ENCODE data around the gene NRXN2.

The NRXN2 gene

DNA sequence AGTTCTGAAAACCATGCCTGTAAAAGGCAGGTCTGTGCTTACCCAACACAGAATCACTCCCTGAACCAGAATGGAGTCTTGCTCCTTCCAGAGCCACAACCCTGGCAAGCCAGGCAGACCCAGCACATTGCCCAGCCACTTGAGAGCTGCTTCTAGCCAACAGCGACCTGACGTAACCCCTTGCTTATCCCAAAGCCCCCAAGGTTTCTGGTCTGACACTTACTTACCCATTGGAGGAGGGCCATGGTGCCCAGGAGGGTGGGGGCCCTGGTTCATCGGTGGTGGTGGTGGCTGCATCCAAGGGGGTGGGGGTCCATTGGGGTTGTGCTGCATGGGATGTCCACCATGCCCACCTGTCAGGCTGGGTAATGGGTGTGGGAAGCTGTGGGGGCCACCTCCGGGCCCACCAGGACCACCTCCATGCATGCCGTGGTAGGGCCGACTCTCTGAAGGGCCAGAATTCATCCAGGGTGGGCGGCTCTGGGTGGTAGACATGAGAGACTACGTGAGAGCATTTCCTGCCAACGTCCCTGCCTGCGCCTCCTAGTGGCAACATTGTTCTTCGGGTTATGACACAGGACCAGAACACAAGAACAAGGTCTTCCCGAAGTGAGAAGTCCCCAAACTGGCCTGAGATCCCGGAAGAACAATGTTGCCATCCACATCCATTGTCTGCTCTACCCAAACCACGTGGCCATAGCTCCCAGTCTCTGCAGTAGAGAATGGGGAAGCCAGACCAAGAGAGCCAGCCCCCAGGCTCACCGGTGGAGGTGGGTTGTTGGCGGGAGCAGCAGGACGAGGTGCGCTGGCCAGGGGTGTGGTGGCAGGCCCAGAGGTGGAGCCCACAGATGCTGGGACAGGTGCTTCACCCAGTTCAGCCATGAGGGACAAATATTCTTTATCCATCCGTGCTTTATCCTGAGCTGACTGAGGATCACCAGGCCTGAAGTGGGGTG is 44.6 kb upstream of the NRXN2 start:
- DNase-seq (ENCODE audit: low spot score), result peak; percentile 64
- TF ChIP-seq, protein P1, sequence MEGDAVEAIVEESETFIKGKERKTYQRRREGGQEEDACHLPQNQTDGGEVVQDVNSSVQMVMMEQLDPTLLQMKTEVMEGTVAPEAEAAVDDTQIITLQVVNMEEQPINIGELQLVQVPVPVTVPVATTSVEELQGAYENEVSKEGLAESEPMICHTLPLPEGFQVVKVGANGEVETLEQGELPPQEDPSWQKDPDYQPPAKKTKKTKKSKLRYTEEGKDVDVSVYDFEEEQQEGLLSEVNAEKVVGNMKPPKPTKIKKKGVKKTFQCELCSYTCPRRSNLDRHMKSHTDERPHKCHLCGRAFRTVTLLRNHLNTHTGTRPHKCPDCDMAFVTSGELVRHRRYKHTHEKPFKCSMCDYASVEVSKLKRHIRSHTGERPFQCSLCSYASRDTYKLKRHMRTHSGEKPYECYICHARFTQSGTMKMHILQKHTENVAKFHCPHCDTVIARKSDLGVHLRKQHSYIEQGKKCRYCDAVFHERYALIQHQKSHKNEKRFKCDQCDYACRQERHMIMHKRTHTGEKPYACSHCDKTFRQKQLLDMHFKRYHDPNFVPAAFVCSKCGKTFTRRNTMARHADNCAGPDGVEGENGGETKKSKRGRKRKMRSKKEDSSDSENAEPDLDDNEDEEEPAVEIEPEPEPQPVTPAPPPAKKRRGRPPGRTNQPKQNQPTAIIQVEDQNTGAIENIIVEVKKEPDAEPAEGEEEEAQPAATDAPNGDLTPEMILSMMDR (IDR thresholded peaks at IDR 0.05; ENCODE audit: extremely low read depth, missing control alignments), result peak; percentile 63

DNA sequence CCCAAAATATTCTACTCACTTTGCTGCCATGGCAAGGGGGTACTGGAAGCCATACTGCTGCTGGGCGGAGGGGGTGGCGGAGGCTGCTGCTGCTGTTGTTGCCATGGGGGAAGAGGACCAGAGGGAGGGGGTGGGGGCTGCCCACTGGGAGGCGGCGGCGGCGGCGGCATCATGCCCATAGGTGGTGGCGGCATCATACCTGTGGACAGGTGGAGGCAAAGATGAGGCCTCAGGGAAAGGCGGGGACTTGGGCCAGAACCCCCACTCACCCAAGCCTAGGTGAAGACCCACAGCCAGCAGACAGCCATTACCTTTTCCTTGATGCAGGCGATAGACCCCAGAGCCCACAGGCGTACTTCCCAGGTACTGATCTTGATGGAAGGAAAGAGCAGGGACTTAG is 43.9 kb upstream of the NRXN2 start:
- TF ChIP-seq, protein P1 (IDR thresholded peaks at IDR 0.05; ENCODE audit: extremely low read depth, missing control alignments), result no peak
- DNase-seq (ENCODE audit: low spot score), result no peak

DNA sequence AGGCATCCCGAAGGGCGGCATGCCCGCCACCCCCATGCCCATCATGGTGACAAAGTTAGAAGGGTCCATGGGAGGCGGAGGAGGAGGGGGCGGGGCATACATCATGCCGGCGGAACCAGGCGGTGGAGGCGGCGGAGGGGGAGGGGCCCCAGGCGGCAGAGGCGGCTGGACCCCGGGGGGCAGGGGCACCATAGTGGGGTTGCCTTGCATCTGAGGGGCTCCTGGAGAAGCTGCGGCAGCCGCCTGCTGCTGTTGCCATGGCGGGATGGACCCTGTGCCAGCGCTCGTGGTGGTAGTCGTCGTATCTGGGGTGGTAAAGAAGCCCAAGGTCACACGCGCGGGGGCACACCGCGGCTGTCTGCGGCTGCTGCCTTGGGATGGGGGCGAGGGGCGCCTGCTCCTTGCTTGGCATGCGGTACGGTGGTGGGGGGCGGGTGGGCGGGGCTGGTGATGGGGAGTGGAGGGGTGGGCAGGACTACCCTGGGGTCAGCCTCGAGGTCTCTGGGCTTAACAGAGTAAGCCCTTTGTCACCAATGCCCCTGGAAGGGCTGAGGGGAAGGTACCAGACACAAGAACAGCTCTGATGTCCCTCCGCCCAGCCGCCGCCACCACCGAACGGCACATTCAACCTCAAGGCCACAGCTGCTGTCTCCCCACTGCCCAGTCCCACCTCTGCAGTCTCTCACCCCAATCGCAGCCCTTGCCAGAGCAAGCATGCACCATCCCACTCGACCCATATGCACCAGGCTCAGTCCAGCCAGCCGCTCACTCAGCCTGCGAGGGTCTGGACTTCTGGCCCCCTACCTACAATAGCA is 43.1 kb upstream of the NRXN2 start:
- TF ChIP-seq, protein P1 (IDR thresholded peaks at IDR 0.05; ENCODE audit: extremely low read depth, missing control alignments), result no peak
- no peak for DNase-seq (ENCODE audit: low spot score)

DNA sequence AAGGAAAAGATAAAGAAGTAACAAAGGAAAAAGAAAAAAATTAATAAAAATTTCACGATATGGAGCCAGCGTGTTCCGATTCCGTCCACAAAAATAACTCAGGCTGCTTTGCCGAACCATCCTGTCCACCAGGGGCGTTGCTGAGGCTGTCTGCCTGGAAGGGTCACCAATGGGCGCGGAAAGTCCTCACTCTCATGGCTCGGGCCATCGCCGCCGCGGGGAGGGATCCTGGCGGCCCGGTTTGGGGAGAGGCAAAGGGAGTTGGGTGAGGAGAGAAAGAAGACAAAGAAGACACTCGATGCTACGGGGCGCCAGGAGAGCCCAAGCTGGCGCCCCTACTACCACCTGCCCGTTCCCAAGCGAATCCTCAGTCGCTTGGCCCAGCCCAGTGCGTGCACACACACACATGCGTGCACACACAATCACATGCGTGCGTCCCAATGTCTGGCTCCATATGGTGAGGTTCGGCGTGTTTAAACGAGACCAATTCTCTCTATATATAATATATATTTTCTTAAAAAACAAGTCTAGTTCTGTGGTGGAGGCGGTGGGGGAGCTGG is 42.4 kb upstream of the NRXN2 start:
- TF ChIP-seq, protein P1 (IDR thresholded peaks at IDR 0.05; ENCODE audit: extremely low read depth, missing control alignments), result no peak
- no peak for DNase-seq (ENCODE audit: low spot score)

DNA sequence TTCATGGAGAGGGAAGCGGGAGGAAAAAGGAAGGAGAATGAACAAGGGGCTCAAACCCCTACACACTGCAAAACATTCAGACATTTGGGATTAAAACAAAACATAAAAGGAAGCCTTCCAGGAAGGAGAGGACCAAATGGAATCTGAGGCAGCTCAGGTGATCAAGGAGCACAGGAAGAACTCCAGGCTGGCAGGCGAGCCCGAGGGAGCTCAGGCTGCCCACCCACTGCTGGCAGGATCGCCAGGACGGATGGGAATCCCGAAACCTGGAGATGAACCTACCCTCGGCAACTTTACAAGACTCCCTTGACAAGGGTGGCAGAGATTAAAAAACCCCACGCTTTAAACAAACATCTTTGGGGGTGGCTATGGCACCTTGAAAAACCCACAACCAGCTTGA is 41.8 kb upstream of the NRXN2 start:
- TF ChIP-seq, protein P1 (IDR thresholded peaks at IDR 0.05; ENCODE audit: extremely low read depth, missing control alignments), result no peak
- no peak for DNase-seq (ENCODE audit: low spot score)

DNA sequence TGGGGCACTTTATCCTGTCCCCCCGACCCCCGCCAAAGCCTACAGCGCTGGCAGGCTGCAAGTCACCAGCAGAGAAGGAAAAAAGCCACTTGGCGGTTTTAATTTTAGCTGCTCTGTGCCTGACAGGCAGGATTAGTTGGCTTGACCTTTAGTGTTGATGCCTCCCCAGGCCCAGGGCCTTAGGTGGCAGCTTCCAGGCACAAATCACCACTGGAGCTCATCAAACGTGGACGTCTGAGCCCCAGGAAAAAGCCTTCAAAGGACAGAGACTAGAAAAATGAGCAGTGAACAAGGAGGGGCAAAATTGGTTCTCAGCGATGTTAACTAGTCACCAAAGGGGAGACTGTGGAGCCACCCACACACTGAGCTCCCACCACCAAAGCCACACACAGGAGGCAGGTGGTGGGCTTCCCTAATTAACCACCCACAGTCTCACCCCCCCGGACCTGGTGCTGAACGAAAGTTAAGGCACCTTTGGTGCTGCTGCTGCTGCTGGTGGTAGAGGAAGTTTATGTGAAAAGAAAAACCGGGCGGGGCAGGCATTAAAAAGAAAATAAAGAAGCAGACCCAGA is 41.1 kb upstream of the NRXN2 start:
- TF ChIP-seq, protein P1 (IDR thresholded peaks at IDR 0.05; ENCODE audit: extremely low read depth, missing control alignments), result no peak
- DNase-seq (ENCODE audit: low spot score), result peak; percentile 16
